NCI-H345 treated with DMSO at 0.1 percent for 48 hours (cell line): ENCODE results near the gene TMEM14A.

Experiments
- DNase-seq: peaks from one replicate; lab custom pipeline; 2025; ENCODE audit not compliant: unreplicated experiment; lab: John Stamatoyannopoulos, UW

TMEM14A gene

GRCh38 chr6:52733172-52733571, 62.3 kb downstream of the TMEM14A start:
- DNase-seq = no peak

GRCh38 chr6:52734072-52734471, 63.2 kb downstream of the TMEM14A start:
- DNase-seq = no peak

- DNase-seq = no peak
Measured at GRCh38 chr6:52735071-52735470, 64.2 kb downstream of the TMEM14A start.

- DNase-seq = no peak
Measured at GRCh38 chr6:52736145-52736544, 65.2 kb downstream of the TMEM14A start.
